ENCODE measurements around the gene NRL. TPM values are rescaled to one million over a fixed set of nuclear protein-coding genes. Genes with fewer than 3 reads are reported as not detected.

NRL gene
- total RNA-seq, 2 experiments from 2014 or later = 4.6 to 7.5 TPM

DNA sequence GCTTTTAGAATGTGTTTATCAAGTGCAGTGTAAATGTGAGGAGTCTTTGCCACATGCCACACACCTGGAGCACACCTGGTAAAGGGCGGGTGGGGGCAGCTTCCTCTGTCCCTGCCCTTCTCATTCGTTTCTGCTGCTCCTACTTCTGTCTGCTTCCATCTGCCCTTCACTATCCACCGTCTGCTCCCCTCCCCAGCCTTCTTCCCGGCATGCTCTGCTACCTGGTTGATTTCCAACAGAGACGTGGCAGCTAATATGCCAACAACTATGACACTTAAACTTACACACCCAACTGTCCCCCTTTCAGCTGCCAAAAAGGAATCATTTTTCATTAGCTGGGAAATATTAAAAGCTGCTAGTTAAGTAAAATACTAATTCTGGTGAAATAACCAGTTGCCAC, 72.0 kb downstream of the NRL start:
- Histone ChIP-seq H3K36me3 (ENCODE audit: insufficient read depth, low read length) (no peaks in the 10 kb centered on the region), H3K9me3 (ENCODE audit: low read length) (no peaks in the 10 kb centered on the region), H3K79me2 (ENCODE audit: insufficient read depth, low read depth, low read length) (no peaks in the 10 kb centered on the region), H2AFZ (ENCODE audit: low read length) (no peak overlapping the region), H3K9me2 (ENCODE audit: insufficient read depth, low read length) (no peaks in the 10 kb centered on the region), H4K20me1 (ENCODE audit: insufficient read depth, low read length) (no peaks in the 10 kb centered on the region), H3K27ac (ENCODE audit: low read depth, low read length, poor library complexity, severe bottlenecking) (no peak overlapping the region), H3K4me1 (ENCODE audit: insufficient read depth, low read length, poor library complexity, severe bottlenecking) (no peaks in the 10 kb centered on the region), H3K4me2 (ENCODE audit: low read length) (no peak overlapping the region), H3K4me3 (ENCODE audit: low read depth, low read length, poor library complexity, severe bottlenecking) (no peak overlapping the region)
- no peak for DNase-seq (ENCODE audit: low spot score)
- ChIA-PET POLR2A (interaction anchor here (0.6 kb wide), 1 partner anchor 456 kb away, joined by 4 read pairs; no protein-coding TSS in a partner anchor), CTCF (ENCODE audit: unreplicated experiment) (no interaction called here)
- TF ChIP-seq EZH2phosphoT487 (IDR thresholded peaks at IDR 0.05; ENCODE audit: borderline replicate concordance, low read depth, low read length) = no peak
- TF ChIP-seq, protein P1, sequence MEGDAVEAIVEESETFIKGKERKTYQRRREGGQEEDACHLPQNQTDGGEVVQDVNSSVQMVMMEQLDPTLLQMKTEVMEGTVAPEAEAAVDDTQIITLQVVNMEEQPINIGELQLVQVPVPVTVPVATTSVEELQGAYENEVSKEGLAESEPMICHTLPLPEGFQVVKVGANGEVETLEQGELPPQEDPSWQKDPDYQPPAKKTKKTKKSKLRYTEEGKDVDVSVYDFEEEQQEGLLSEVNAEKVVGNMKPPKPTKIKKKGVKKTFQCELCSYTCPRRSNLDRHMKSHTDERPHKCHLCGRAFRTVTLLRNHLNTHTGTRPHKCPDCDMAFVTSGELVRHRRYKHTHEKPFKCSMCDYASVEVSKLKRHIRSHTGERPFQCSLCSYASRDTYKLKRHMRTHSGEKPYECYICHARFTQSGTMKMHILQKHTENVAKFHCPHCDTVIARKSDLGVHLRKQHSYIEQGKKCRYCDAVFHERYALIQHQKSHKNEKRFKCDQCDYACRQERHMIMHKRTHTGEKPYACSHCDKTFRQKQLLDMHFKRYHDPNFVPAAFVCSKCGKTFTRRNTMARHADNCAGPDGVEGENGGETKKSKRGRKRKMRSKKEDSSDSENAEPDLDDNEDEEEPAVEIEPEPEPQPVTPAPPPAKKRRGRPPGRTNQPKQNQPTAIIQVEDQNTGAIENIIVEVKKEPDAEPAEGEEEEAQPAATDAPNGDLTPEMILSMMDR (conservative IDR thresholded peaks at IDR 0.05; ENCODE audit: low read length) = no peak
- BruUV-seq (replicated peaks) = no TSS peak
- intact Hi-C loops (cut with micrococcal nuclease; ENCODE audit: unreplicated experiment) = no loop called here

DNA sequence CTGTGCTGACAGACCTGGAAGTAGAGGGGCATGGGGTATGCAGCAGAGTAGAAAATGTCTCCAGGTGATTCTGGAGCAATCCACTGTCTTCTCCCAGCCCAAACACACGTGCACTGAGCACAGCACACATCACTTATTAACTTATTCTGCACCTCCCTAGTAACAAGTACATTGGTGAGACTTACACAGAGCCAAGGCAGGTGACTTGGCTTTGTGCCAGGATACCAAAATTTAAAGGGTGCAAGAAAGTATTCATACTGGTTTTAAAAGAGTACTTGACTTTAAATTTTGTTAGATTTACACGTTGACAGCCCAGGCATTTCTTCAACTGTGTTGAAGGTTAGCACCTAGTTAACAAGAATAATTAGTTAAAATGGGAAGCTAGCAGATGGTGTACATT, 74.1 kb downstream of the NRL start:
- intact Hi-C loops (cut with micrococcal nuclease; ENCODE audit: unreplicated experiment) = no loop called here
- H3K27ac ChIP-seq (ENCODE audit: low read depth, low read length, poor library complexity, severe bottlenecking) = no peak overlapping the region
- DNase-seq (ENCODE audit: low spot score) = no peak
- no peaks in the 10 kb centered on the region for H3K79me2 ChIP-seq (ENCODE audit: insufficient read depth, low read depth, low read length)
- H3K9me3 ChIP-seq (ENCODE audit: low read length) = no peaks in the 10 kb centered on the region
- H3K4me3 ChIP-seq (ENCODE audit: low read depth, low read length, poor library complexity, severe bottlenecking) = no peak overlapping the region
- peaks cover 4% of the 10 kb centered on the region for H3K4me1 ChIP-seq (ENCODE audit: insufficient read depth, low read length, poor library complexity, severe bottlenecking)
- H3K36me3 ChIP-seq (ENCODE audit: insufficient read depth, low read length) = no peaks in the 10 kb centered on the region
- no TSS peak for BruUV-seq (replicated peaks)
- H3K9me2 ChIP-seq (ENCODE audit: insufficient read depth, low read length) = no peaks in the 10 kb centered on the region
- no peak overlapping the region for H3K4me2 ChIP-seq (ENCODE audit: low read length)
- POLR2A ChIA-PET = no interaction called here
- H4K20me1 ChIP-seq (ENCODE audit: insufficient read depth, low read length) = no peaks in the 10 kb centered on the region
- TF ChIP-seq, protein P1 (conservative IDR thresholded peaks at IDR 0.05; ENCODE audit: low read length) = no peak
- no peak for TF ChIP-seq EZH2phosphoT487 (IDR thresholded peaks at IDR 0.05; ENCODE audit: borderline replicate concordance, low read depth, low read length)
- CTCF ChIA-PET (ENCODE audit: unreplicated experiment) = no interaction called here
- H2AFZ ChIP-seq (ENCODE audit: low read length) = no peak overlapping the region

DNA sequence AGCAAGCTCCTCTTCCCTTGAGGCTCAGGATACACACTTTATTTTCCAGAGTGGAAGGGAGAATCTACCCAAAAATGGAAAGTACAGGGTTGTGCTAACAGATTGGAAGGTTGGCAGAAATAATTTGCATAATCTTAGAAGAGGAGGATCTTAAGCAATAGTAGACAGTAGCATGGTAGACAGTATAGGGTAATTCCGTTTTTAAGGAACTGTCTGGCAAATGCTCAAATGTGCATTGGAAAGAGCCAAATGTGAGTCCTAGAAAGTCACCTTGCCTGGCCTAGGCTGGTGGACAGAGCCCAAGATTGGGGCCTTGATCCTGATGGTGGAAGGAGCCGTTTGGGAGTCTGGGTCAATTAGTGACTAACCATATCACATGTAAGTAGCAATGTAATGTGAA, 76.1 kb downstream of the NRL start:
- no TSS peak for BruUV-seq (replicated peaks)
- Histone ChIP-seq H4K20me1 (ENCODE audit: insufficient read depth, low read length) (no peaks in the 10 kb centered on the region), H3K4me1 (ENCODE audit: insufficient read depth, low read length, poor library complexity, severe bottlenecking) (peaks cover 4% of the 10 kb centered on the region), H3K79me2 (ENCODE audit: insufficient read depth, low read depth, low read length) (no peaks in the 10 kb centered on the region), H3K4me2 (ENCODE audit: low read length) (no peak overlapping the region), H3K9me2 (ENCODE audit: insufficient read depth, low read length) (no peaks in the 10 kb centered on the region), H2AFZ (ENCODE audit: low read length) (no peak overlapping the region), H3K27ac (ENCODE audit: low read depth, low read length, poor library complexity, severe bottlenecking) (no peak overlapping the region), H3K4me3 (ENCODE audit: low read depth, low read length, poor library complexity, severe bottlenecking) (no peak overlapping the region), H3K36me3 (ENCODE audit: insufficient read depth, low read length) (no peaks in the 10 kb centered on the region), H3K9me3 (ENCODE audit: low read length) (no peaks in the 10 kb centered on the region)
- no peak for TF ChIP-seq EZH2phosphoT487 (IDR thresholded peaks at IDR 0.05; ENCODE audit: borderline replicate concordance, low read depth, low read length)
- TF ChIP-seq, protein P1 (conservative IDR thresholded peaks at IDR 0.05; ENCODE audit: low read length) = no peak
- CTCF ChIA-PET (ENCODE audit: unreplicated experiment) = no interaction called here
- intact Hi-C loops (cut with micrococcal nuclease; ENCODE audit: unreplicated experiment) = no loop called here
- POLR2A ChIA-PET = interaction anchor here (0.6 kb wide), 1 partner anchor 578 kb away, joined by 5 read pairs; no protein-coding TSS in a partner anchor
- DNase-seq (ENCODE audit: low spot score) = no peak
